Measurements from ENCODE around the gene RYR1.
"Not testable (repeated sequence)": the region's sequence is repeated elsewhere in the genome, so short reads cannot be mapped to it uniquely, and the experiment has no call there.

Gene RYR1

DNA sequence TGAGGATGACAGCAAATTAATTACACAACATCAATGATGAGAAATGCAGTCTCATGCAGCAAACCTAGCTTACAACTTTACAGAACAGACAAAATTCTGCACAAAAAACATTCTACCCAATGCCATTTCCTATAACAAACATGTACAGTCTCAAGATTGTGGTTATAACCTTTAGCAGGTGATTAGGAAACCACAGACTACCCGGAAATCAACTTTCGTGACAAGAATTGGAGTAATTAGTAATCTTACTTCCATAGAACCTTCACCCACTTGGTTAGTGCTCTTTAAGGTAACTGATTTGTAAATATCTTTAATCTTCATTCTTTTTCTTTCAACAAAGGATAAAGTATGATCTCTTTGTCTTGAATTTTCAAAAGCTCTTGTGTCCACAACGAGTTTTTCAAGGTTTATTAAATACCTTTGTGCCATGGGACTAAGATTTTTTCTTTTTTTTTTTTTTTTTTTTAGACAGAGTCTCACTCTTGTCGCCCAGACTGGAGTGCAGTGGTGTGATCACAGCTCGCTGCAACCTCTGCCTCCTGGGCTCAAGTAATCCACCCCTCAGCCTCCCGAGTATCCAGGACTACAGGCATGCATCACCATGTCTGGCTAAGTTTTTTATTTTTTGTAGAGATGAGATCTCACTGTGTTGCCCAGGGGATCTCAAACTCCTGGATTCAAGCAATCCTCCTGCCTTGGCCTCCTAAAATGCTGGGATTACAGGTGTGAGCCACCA, 105.5 kb downstream of the RYR1 start:
- no peak for DNase-seq (ENCODE audit: low read depth)

DNA sequence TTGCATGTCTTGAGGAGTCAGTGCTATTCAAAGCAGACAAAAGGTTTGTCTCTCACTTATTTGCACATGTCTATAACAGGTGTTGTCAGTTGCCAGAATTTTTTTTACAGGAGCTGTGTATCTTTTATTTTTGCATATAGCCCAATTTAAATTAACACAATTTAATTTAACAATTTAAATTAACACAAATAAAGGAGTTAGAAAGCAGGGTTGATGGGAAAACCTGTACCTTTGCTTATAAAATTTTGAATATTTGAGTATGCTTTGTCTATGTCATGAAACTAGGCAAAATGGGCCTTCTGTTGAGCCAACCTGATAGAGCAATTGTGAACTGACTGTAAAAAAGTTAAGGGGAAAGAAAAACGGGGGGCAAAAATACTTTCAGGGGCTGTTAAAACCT, 106.3 kb downstream of the RYR1 start:
- no peak for DNase-seq (ENCODE audit: low read depth)

DNA sequence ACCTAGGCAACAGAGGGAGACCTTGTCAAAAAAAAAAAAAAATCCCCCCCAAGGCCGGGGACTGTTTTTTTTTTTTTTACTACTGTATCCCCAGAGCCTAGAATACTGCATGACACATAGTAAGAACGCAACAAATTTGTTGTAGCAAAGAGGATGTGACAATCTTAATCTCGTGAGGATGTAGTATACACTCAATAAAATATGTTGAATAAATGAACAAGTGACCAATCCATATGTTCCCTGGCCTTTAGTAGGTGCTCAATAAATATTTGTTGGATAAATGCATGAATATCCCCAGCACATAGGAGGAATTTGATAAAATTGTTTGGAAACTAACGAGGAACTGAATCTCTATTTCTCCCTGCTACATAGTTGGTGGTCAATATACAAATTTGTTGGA, 108.5 kb downstream of the RYR1 start:
- no peak for DNase-seq (ENCODE audit: low read depth)

DNA sequence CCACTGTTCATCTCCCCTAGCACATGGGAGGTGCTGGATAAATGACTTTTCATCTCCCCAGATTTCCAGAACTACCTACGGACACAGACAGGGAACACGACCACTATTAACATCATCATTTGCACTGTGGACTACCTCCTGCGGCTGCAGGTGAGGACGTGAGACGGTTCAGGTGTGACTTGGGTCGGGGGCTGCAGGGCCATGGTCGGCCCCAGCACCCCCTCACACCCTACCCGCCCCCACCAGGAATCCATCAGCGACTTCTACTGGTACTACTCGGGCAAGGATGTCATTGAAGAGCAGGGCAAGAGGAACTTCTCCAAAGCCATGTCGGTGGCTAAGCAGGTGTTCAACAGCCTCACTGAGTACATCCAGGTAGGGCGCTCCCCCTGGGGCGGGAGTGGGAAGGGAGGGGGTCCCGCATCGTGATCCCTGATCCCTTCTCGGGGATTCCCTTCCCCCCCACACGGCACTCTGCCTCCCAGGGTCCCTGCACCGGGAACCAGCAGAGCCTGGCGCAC, 109.9 kb downstream of the RYR1 start:
- DNase-seq (ENCODE audit: low read depth): no peak

DNA sequence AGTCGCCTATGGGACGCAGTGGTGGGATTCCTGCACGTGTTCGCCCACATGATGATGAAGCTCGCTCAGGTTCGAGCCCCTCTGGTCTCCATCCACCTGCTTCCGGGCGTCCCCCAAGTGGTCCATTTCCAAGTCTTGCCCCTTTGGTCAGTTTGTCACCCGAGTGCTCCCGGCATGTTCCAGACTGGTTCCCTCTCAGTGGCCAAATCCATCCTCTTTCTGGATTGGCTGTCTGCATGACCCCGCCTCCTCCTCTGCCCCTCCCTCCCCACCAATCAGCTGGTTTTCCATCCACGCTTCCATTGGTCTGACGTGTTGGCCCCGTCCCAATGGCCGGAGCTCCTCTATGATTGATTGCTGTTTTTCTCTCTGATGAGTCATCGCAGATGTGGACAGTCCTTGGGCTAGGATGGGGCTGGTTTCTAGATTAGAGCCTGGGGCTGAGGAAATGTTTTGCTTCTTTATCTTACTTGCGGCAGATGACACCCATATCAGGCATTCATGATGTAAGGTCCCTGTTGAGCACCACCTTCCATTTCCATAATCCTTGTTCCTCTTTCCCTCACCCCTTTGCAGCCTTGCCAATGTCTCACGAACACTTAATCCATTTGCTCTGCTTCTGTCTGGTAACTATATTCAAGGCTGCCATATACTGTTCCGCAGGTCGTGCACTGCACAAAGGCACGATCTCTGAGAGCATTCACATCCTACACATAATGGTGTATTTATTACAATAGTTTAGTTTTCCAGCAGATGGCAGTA, 110.5 kb downstream of the RYR1 start:
- DNase-seq (ENCODE audit: low read depth): peak; percentile 64

DNA sequence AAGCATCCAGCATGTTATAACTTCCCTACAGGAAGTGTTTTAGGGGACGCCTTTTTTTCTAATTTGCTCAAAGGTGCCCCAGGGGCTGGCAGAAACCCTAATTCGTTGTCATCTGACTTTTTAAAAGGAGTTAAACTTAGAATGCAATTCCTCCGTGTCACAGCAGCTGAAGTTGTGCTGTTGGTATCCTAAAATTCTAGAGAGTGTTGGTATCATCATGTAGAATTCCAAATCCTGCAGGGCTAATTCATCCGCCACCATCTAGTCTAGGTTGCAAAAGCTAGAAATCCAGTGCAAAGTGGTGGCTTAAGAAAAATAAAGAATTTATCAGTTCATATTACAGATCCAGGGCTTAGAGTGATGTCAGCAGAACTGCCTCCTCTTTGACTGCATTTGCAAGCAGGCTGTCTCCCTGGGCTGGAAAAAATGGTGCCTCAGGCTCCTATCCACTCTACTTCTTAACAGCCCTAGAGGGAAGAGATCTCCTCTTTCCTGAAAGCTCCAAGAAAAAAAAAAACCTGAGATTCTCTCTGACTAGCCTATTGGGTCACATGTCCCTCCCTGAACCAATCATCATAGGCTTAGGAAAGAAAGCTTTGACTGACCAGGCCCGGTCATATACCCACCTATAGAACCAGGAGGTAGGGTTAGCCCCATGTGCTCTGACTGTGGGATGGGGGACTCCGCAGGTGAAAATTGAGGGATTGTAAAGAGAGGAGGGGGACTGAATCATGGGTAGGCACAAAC, 111.3 kb downstream of the RYR1 start:
- no peak for DNase-seq (ENCODE audit: low read depth)

DNA sequence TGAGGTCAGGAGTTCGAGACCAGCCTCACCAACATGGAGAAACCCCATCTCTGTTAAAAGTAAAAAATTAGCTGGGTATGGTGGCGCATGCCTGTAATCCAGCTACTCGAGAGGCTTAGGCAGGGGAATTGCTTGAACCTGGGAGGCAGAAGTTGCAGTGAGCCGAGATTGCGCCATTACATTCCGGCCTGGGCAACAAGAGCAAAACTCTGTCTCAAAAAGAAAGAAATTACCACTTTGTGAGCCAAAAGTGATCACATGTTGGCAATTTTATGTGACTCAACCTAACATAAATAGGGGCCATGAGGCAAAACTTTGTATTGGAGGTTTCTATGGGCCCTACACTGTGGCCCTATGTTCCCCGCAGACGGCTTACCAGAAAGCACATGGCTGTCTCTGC, 112.1 kb downstream of the RYR1 start:
- no peak for DNase-seq (ENCODE audit: low read depth)

DNA sequence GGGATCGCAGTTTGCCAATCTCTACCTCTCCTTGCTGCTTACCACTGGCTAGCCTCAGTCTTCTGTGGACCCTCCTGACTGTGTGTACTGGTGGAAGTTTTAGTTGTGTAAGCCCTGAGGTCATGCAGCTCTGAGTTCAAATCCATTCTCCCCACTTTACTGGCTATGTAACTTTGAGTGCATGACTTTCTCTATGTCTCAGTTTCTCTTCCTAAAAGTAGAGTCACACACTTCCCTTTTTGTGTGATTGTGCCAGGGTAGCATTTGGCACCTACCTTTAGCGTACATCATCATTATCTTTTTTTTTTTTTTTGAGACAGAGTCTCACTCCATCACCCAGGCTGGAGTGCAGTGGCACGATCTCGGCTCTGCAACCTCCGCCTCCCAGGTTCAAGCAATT, 113.9 kb downstream of the RYR1 start:
- DNase-seq (ENCODE audit: low read depth): no peak

DNA sequence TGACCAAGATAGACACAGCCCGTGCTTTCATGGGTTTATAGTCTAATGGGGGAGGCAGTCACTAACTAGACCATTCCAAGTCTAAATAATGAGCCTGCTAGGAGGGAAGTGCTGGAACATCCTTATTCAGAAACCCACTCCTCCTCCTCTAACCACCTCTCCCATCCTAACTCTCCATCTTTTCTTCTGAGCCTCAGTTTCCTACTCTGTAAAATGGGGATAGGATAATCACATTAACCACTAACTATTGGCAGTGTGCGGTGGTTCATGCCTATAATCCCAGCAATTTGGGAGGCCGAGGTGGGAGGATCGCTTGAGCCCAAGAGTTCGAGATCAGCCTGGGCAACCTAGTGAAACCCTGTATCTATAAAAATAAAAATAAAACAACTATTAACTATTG, 115.6 kb downstream of the RYR1 start:
- DNase-seq (ENCODE audit: low read depth): no peak

DNA sequence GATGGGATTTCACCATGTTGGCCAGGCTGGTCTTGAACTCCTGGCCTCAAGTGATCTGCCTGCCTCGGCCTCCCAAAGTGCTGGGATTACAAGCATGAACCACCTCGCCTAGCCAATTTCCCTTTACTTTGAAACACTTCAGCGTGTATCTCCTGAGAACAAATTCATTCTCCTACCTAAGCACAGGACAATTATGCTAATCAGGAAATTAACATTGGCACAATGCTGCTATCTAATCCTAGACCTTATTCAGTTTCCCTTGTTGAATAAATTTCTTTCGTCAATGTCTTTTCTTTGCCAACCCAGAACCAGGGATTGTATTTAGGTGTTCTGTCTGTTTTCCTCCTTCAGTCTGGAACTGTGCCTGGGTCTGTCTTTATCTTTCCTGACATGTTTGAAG, 116.5 kb downstream of the RYR1 start:
- no peak for DNase-seq (ENCODE audit: low read depth)

DNA sequence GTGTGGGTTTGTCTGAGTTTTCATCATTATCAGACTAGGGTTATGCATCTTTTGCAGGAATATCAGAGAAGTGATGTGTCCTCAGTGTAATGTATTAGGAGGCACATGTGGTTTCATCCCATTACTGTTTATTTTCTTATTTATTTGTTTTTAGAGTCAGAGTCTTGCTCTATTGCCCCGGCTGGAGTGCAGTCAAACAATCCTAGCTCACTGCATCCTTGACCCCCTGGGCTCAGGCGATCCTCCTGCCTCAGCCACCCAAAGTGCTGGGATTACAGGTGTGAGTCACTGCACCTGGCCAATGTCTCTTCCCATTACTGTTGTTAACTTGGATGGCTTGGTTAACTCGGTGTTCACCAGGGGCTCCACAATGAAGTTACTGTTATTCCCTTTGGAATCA, 116.9 kb downstream of the RYR1 start:
- DNase-seq (ENCODE audit: low read depth): no peak

DNA sequence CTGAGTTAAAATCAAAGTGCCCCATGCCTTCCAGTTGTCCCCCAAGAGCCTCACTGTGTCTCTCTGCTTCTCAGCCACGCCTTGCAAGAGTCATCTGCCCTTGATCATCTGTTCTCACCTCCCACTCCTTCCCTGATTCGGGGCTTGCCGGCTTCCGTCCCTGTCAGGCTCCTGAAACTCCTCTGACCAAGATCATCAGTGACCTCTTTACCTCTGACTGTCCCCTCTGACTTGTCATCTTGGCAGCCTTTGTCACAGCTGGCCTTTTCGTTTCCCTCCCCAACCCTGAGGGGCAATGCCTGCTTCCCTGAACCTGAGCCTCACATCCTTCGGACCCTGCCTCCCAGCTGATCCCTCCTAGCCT, 117.9 kb downstream of the RYR1 start:
- DNase-seq (ENCODE audit: low read depth): no peak

DNA sequence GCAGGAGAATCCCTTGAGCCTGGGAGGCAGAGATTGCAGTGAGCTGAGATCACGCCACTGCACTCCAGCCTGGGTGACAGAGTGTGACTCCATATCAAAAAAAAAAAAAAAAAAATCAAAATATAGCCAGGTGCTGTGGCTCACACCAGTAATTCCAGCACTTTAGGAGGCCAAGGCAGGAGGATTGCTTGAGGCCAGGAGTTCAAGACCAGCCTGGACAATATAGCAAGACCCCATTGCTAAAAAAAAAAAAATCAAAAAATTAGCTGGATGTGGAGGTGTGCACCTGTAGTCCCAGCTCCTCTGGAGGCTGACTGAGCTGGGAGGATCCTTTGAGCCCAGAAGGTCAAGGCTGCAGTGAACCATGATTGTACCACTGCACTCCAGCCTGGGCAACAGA, 119.7 kb downstream of the RYR1 start:
- not testable (repeated sequence) for DNase-seq (ENCODE audit: low read depth)

DNA sequence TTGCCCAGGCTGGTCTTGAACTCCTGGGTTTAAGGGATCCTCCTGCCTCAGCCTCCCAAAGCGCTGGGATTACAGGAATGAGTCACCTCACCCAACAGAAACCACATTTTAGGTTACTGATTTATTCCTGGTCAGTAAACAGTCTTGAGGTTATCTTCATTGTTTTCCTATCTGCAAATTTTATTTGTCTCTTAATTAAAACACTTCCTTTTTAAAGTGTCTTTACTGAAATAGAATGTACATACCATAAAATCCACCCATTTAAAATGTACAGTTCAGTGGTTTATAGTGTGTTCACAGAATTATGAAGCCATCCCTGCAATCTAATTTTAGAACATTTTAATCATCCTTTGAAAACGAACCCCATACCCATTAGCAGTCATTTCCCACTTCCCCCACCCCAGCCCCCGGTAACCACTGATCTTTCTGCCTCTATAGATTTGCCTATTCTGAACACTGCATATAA, 121.2 kb downstream of the RYR1 start:
- no peak for DNase-seq (ENCODE audit: low read depth)

DNA sequence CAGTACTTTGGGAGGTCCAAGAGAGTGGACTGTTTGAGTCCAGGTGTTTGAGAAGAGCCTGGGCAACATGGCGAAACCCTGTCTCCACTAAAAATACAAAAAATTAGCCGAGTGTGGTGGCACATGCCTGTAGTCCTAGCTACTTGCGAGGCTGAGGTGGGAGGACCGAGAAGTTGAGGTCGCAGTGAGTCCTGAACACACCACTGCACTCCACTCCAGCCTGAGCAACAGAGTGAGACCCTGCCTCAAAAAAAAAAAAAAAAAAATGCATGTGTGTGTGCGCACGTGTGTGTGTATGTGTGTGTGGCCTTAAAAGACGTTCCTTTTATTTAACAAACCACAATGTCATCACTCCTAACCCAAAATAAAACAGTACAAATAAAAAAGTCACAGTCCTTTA, 121.7 kb downstream of the RYR1 start:
- DNase-seq (ENCODE audit: low read depth): no peak

DNA sequence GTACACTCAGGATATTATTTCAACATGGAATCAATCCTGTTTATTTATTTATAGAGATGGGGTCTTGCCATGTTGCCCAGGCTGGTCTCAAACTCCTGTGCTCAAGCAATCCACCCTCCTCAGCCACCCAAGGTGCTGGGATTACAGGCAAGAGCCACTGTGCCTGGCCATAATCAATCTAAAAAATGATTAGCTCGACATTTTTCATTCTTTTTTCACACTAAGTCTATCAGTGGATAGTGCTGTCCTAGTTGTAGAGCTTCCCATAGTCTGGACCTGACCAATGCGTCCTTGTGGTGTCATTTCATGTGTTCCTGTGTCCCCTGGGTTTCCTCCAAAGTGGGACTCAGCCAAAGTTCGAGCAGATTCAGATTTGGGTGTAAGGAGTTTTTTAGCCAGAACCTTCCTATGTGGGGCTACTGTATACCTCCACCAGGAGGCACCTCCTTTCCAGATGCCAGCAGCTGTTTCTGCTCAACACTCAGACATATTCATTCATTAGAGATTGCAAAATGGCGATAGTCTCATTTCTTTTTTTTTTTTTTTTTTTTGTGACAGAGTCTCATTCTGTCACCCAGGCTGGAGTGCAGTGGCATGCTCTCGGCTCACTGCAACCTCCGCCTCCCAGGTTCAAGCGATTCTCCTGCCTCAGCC, 123.2 kb downstream of the RYR1 start:
- DNase-seq (ENCODE audit: low read depth): no peak

DNA sequence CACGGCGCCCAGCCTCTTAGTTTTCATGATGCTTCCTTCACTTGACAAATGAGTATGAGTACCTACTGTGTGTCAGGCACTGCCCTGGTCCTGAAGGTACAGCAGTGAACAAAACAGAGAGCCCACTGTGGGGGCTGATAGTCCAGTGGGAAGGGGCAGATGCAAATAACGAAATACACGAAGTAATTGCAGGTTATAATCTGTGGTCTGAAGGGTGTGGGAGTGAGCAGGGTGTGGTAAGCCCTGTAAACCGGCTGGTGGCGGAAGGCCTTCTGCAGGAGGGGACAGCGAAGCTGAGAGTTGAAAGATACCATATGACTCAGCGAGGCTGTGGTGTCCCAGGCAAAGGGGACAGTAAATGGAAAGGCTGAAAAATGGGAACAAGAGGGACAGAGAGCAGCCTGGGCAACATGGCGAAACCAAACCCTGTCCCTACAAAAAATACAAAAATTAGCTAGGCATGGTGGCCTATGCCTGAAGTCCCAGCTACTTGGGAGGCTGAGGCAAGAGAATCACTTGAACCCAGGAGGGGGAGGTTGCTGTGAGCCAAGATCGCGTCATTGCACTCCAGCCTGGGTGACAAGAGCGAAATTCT, 123.8 kb downstream of the RYR1 start:
- peak; percentile 33 for DNase-seq (ENCODE audit: low read depth)

DNA sequence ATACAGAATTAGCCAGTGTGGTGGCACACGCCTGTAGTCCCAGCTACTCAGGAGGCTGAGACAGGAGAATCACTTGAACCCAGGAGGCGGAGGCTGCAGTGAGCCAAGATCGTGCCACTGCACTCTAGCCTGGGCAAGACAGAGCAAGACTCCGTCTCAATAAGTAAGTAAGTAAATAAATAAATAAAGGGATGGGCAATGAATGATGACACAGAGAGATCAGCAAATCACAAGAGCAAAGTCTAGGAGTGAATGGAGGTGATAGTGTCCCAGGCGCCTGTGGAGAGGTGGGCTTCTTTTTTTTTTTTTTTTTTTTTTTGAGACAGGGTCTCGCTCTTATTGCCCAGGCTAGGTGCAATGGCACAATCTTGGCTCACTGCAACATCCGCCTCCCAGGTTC, 125.4 kb downstream of the RYR1 start:
- not testable (repeated sequence) for DNase-seq (ENCODE audit: low read depth)

DNA sequence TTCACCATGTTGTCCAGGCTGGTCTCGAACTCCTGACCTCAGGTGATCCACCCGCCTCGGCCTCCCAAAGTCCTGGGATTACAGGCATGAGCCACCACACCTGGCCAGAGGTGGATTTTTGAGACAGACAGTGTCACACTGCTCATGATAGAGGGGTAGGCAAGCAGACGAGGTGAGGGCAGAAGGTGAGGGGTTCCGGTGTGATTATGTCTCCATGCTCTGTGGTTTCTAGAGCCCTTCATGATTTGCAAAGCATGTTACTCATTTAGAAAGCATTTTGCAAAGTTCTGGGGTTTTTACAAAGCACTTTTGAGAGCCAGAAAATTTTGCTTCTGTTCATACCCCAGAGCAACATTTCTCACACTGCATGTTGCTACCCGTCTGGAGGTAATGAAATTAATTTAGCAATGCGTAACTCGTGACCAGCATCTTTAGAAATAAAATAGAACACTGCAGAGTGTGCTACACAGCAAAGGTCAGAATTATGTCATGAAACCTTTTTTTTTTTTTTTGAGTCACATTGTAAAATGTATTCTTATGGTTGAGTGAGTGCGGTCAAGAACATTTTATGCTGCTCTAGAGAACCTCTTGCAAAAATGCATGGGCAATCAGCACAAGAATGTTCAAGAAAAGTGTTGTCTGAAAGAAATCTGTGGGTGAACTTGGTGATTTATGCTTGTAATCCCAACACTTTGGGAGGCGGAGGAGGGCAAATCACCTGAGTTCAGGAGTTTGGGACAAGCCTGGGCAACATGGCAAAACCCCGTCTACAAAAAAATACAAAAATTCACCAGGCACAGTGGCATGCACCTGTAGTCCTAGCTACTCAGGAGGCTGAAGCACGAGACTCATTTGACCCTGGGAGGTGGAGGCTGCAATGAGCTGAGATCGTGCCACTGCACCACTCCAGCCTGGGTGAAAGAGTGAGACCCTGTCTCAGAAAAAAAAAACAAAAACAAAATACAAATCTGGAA, 126.2 kb downstream of the RYR1 start:
- no peak for DNase-seq (ENCODE audit: low read depth)

DNA sequence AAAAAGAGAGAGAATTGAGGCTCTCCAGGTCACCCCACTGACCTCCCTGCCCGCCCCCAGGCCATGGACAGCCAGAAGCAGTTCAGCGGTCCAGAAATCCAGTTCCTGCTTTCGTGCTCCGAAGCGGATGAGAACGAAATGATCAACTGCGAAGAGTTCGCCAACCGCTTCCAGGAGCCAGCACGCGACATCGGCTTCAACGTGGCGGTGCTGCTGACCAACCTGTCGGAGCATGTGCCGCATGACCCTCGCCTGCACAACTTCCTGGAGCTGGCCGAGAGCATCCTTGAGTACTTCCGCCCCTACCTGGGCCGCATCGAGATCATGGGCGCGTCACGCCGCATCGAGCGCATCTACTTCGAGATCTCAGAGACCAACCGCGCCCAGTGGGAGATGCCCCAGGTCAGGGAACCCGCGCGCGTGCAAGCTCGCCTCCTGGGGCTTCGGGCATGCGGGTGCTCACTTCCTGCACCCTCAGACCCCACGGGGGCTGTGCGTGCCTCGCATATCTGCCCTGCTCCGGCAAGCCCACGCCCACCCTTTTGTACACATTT, 127.6 kb downstream of the RYR1 start:
- DNase-seq (ENCODE audit: low read depth): no peak

Data from CMK (cell line).